Fibroblast of skin of scalp (primary cell): ENCODE results near the gene FAM98B.
A peak's percentile ranks its signal among the peaks of the same experiment; 100 is the strongest.

Experiments used
- DNase-seq: peaks from one replicate; pipeline ENCODE4 v3.0.0-alpha.2; 2013

FAM98B gene

DNA sequence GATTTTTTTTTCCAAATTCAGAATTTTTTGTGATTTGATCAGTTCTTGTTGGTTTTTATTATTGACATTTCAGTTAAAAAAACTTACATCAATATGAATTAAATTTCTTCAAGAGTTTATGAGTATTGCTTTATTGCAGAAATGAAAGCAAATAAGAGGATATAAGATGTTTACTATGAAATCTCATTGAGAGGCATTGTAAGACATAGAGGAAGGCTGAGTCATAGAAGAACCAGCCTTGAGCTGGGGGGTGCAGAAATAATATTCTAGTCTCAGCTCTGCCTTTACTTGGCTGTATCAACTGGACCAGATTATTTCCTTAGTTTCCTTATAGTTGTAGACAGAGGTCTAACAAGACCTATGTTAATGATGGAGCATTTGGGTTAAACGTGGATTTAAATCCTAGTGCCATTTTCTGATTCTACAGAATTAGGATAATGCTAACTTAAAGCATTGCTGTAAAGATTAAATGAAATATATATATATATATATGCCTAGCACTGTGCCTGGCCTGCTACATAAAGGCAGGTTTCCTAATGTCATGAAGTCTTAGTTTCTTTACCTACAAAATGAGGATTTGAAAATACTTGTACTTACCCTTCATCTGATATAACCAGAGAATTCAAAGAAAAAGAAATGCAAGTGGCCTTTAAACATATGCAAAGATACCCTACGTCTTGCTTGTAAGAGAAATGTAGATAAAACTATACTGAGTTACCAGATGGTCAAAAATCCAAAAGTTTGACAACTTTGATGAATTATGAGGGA lies 7.3 kb downstream of the FAM98B start:
- DNase-seq: peak; percentile 48

DNA sequence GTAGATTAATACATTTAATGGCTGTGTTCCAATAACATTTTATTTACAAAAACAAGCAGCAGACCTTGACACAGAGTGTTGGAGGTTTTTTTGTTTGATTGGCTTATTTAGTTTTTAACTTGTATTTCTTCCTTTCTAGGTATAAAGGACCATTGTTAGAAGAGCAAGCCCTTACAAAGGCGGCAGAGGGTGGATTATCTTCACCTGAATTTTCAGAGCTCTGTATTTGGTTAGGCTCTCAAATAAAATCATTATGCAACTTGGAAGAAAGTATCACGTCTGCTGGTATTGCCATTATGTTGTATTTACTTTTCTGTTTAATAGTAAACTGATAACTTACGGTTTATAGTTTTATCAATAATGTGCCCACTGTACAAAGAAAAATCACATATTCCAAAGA lies 10.0 kb downstream of the FAM98B start:
- no peak for DNase-seq

DNA sequence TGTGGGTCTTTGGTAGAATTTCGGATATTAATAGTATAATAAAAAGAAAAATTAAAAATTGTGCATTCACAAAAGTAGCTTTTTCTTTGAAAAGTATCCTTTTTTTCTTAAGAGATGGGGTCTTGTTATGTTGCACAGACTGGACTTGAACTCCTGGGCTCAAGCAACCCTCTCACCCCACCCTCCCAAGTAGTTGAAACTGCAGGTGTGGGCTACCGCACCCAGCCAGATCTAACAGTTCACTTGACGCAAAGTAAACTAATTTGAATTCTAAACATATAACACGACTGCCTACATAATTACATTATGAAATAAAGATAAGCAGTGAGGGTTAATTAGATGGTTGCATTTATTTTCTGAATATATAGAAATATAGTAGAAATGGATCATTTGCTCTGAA lies 10.7 kb downstream of the FAM98B start:
- no peak for DNase-seq

DNA sequence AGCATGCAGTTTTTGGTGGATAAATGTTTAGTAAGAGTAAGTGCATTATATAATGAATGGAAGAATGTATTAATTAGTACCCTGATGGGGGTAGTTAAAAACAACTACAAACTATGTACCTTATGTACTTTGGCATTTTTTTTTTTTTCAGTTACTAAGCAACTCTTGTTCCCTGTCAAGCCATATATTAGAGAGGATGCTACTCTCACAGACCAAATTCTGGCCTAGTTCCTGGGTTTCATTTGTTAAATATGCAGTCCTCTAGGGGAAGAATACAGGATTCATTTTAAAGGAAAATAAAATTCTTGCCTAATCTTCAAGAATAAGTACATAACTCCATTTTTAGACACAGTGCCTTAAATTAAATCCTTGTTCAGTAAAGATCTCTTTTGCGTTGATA lies 16.9 kb downstream of the FAM98B start:
- DNase-seq: no peak

DNA sequence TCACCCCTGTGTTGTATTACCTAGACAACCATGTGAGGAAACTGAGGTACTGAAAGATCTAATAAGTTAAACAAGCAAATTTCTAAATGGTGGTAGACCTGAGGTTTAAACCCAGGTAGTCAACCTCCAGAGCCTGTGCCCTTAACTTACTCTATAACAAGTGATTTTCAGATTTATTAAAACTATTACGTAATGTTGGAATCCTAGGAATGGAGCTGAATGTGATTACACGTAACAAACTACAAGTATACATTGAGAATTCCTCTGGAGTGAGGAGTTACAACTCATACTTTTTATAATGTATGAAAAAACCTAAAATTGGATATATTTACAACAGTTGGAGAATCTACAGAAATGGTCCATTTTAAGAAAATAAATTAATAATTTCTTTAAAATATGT lies 18.0 kb downstream of the FAM98B start:
- no peak for DNase-seq

DNA sequence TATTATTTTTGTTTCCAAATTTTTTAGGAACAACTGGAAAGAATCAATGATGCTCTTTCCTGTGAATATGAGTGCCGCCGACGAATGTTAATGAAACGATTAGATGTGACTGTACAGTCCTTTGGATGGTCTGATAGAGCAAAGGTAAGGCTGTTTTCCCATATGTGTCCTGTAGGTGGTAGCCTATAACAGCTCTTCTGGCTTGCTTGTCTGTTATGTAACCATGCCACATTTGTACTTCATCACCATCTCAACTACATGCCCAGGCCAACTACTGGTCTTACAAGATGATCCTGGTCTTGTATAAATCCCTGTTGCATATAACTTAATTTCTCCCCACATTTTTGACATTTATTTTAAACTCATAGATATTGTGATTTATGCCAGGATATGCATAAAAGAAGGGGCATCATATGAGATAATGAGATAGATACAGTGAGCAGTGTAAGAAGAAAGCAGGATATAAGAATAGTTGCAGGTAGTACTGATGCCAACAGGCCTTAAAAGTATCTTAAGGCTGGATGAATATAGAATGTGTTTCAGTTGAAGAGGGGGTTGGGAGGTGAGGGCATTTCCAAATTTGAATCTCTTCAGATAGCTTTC lies 20.3 kb downstream of the FAM98B start:
- DNase-seq: peak; percentile 75

DNA sequence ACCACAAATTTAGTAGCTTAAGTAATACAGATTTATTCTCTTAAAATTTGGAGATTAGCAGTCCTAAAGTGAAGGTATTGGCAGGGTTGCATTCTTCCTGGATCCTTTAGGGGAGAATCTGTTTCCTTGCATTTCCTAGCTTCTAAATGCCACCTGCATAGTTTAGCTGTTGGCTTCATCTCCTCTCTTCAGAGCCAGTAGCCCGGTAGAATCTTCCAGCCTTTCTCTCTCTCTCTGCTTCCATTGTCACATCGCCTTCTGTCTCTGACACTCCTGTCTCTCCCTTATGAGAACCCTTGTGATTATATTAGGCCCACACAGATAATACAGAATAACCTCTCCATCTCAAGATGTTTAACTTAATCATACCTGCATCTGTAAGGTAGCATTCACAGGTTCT lies 21.4 kb downstream of the FAM98B start:
- no peak for DNase-seq

DNA sequence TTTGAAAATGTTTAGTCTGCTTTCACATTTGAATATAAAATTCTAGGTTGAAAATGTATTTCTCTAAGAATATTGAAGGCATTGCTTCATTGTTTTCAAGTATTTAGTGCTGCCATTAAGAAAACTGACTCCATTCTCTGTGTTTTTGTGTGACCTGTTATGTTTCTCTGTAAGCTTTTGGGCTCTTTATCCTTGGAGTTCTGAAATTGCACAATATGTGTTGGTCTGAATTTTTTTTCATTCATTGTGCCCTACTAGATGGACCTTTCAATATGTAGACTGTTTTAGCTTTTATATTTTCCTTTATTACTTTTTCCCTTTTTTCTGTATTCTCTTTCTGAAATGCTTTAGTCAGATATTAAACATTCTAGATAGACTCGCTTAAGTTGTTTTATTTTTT lies 22.2 kb downstream of the FAM98B start:
- DNase-seq: no peak

DNA sequence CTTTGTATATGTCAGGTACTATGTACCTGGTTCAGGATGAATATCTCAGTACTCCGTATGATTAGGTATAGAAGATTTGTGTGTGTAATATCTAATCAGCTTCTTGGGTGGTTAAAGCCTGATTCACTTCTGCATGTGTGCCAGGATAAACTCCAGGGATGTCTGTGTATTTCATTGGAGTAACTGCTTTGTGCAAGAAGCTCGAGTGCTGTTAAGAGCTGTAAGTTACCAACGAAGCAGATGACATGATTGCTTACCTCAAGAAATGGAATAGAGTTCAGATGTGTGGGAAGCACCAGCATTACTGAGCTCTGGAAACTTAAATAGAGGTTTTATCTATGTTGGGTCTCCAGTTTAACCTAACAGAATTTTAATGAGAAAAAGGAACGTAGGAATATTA lies 23.7 kb downstream of the FAM98B start:
- no peak for DNase-seq

DNA sequence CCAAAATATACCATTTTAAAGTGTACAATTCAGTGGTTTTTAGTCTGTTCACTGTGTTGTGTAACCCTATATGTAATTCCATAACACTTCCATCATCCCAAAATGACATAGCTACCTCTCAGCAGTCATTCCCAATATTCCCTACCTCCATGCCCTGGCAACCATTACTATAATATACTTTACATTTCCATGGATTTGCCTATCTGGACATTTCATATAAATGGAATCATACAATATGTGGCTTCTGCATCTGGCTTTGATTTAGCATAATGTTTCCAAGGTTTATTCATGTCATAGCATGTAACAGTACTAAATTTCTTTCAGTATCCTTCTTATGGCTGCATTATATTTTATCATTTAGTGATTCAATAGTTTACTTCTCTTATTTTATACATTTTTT lies 25.3 kb downstream of the FAM98B start:
- DNase-seq: peak; percentile 90

DNA sequence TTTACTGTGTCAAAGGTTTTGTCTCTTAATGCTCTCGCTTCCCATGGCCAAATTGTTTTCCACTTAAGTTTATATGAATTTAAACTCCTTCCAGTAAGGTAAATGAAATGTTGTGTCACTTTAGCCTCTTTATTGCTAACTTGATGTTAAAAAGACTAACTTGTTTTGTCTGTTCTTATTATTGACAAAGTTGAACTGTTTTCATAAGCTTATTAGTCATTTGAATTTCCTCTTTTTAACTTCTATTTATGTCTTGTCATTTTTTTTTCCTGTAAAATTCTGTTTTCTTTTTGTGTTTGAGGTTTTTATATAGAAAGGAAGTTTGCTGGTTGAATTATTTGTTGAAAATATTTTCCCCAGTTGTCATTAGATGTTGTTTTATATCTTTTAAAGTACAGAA lies 25.8 kb downstream of the FAM98B start:
- peak; percentile 5 for DNase-seq

DNA sequence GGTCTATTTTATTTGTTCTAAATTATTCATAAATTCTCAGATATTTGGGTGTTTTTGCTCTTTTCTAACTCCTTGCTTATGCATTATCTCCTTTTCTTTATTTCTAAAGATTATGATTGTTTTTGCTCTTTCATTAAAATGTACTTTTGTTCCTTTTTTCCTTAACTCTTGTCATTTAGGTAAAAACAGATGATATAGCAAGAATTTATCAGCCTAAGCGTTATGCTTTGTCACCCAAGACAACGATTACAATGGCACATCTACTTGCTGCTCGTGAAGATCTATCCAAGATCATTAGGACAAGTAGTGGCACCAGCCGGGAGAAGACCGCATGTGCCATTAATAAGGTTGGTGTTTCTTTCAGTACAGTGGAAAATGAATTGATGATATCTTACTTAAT lies 27.2 kb downstream of the FAM98B start:
- no peak for DNase-seq

DNA sequence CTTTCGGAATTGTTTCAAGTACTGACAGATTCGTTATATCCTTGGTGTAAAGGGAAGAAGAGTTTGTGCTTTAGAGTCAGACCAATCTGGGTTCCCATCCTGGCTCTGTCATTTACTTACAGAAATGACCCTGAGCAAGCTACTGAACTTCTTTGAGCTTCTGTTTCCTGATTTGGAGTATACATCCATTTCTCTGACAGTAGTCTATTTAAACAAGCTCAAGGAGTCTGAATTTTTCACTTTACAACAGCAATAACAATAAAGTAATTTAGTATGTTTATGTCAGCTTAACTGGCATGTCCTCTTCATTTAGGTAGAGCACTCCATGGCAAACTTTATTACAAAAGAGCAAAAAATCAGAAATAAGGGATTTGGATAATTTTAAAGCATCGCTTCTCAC lies 27.8 kb downstream of the FAM98B start:
- DNase-seq: no peak

DNA sequence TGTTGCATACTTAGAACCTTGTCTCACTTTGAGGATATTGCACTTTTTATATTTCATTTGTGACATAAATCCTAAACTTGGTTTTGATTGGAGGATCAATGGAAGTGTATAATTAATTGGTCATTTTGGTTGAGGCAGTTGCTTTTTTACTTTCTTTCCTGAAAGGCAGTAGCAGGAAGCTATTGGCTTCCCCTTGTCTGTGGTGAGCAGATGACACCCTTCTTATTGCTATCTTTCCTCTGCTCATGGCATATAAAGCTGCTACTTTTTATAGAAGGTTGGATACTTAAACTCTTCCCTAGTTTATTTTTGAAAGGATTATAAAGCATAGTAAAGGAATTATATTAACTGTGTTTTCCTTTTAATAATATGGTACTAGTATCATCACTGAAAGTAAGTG lies 28.6 kb downstream of the FAM98B start:
- DNase-seq: no peak

DNA sequence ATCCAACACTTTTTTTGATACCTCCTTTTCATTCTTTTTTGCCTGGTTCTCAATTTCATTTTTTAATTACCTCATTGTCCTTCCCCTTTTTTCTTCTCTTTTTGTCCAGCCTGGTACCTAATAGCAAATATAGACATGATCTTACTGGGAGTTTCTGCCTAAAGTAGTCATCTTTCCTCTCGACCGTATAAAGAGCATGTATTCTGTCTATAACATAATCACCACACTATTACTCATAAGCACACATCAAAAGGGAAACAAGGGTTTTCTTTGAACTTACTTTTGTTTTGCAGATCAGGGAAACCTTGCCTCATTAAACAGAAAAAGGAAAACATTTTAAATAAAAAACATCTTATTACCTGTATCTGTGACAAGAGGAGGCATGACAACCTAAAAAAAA lies 33.0 kb downstream of the FAM98B start:
- DNase-seq: peak; percentile 19

DNA sequence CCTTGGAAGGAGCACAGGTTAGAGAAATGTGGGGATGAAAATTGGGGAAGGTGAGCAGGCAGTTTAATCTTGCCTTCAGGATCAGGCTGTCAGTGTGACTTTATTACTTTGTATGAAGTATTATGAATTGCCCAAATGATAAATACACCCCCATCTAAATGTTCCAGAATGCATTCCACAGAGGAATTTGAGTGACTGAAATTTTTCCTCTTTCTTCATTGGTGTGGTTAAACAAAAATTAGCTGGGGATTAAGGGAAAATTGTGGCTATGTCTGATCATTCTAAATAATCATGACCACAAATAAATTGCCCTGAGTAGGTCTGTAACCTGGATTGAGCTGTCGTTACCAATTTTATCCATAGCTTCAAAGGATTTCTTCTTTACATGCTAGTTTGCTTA lies 33.5 kb downstream of the FAM98B start:
- peak; percentile 60 for DNase-seq

DNA sequence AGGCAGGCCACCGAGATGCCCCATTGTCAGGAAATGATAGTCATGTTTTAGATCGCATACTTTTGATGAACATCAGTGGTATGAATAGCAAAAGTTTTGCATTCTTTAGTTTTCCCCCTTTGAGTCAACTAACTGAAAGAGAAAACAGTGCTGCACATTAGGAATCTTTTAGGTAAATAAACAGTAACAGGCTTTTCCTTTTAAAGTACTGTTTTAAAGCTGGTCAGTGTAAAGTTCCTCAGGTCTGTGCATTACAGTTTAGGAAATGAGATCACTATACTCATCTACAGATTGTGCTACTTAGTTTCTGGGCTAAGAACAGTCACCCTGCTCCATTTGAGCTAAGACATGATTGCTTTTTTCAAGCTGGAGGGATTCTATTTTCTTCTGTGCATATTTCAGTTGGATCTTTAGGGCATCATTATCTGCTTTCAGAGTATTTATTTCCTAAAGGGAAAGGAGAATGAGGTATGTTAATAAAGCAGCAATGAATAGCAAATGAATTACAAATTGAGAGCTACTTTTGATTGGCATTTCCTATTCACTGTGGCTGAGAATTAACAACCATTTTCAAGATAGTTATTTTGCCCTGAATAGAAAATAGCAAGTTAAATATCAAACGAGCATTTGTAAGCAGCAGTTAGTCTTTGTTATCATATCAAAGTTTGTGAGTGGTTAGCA lies 36.5 kb downstream of the FAM98B start:
- DNase-seq: peak; percentile 92

DNA sequence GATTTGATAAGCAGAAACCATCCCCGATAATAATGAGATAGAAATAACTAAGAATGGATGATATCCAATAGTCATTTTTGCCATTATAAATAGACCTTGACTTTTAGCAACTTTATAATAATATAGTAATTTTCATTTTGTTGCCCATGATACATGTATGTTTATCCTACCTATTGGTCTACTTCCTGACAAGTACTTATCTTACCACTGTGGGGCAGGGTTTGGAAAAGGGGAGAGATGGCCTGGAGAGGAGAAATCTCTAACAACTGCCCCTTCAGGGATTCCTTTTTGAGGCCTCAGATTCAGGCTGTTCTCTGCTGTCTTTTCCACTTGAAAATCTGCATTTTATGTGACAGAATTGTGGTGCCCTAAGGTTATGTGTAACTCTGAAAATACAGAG lies 42.2 kb downstream of the FAM98B start:
- no peak for DNase-seq

DNA sequence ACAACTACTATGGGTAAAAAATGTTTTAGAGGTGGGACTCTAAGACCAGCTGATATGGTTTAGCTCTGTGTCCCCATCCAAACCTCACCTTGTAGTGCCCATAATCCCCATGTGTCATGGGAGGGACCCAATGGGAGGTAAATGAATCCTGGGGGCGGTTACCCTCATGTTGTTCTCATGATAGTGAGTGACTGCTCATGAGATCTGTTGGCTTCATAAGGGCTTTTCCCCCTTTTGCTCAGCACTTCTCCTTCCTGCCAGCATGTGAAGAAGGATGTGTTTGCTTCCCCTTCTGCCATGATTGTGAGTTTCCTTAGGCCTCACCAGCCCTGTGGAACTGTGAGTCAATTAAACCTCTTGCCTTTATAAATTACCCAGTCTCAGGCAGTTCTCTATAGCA lies 45.7 kb downstream of the FAM98B start:
- DNase-seq: no peak

DNA sequence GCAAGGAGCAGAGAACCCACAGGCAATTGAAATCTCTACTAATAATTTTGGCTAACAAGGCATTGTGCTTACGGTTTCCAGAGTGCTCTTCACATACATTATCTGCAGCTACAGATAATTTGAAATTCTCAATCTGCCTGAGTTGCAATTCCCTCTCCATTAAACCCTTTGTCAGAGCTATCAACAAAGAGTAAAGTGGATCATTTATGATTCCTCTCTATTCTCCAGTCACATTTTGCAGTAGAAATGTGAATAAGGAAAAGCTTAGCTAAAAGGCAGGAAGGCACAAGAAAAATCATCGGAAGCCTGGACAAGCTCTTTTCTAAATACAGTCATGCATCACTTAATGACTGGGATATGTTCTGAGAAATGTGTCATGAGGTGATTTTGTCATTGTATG lies 49.6 kb downstream of the FAM98B start:
- DNase-seq: no peak

DNA sequence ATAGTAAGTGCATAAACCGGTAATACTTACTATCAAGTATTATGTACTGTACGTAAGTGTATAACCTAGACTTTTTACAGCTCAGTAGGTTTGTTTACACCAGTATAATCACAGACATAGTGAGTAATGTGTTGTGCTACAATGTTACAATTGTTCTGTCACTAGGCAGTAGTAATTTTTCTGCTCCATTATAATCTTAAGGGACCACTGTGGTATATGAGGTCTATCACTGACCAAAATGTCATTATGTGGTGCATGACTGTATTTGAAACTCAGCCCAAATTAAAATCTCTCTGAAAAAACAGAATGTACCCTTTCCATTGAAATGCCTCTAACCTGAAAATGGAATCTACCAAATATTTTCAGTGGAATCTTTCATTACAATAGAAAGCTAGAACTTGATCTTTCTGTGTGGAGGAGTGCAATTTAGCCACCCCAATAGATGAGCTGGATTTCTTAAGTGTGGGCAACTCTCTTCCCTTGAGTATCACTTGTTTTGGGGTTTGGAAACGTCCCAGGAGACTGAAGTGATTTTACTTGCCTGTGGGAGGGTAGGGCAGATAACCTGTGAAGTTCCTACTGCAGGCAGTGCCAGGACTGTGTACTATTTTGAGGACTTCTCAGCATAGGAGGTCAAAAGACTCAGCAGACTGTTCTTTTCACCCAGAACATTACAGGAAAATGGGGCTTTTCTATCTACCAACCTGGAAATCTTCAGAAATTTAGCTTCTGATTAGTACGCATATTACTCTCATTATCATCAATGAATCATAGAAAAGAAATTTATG lies 50.9 kb downstream of the FAM98B start:
- DNase-seq: no peak

DNA sequence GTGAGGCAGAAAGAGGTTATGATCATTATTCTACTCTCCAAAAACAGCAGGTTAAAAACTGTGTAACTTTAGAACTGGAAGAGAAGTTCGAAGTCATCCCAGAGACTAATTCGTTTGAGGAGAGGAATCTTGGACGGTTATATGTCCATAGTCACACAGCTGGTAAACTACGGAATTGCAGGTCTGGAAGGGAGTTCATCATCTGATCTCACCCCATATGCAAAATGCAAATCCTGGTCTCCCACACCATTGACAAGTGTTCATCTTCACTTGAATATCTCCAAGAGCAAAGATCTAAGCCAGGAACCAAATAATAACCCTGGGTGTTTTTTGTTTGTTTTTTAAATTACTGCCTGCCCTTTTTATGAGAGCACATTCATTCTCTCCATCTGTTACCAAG lies 53.1 kb downstream of the FAM98B start:
- DNase-seq: no peak

DNA sequence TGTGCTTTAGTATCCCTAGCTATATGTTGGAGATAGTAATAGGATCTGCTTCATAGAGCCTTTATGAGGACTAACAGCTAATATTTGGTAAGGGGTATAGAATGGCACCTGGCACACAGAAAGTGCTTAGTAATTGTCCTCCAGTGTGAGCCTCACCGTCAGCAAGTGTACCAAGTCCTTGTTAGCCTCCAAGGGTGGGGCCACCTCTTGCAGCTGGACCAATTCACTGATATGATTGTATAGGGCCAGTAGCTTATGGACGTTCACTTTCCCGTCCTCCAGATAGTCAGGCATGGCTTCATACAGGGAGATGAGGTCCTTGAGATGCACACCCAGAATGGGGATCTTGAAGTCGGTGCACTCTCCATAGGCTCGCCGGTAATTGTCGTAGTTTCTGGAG lies 53.6 kb downstream of the FAM98B start:
- DNase-seq: no peak
